ENCODE measurements around the gene MT1X. TPM values are rescaled to one million over a fixed set of nuclear protein-coding genes. Genes with fewer than 3 reads are reported as not detected.

The MT1X gene
- total RNA-seq, 1 experiment from 2014 or later = 74.3 TPM

GRCh38 chr16:56722200-56722842, 40.1 kb downstream of the MT1X start:
- Histone ChIP-seq H3K36me3 (ENCODE audit: insufficient read depth, low read length, poor library complexity, severe bottlenecking) (no peaks in the 10 kb centered on the region), H3K4me3 (ENCODE audit: low read depth, low read length, poor library complexity, severe bottlenecking) (no peak overlapping the region), H3K27ac (ENCODE audit: low read depth, low read length, poor library complexity, severe bottlenecking) (no peak overlapping the region), H3K9me3 (ENCODE audit: low read depth, low read length, poor library complexity, severe bottlenecking) (no peaks in the 10 kb centered on the region), H3K4me1 (ENCODE audit: insufficient read depth, low read length, poor library complexity, severe bottlenecking) (no peaks in the 10 kb centered on the region), H3K27me3 (replicated peaks; ENCODE audit: insufficient read depth, low read depth, low read length, poor library complexity) (no peaks in the 10 kb centered on the region)
- BruUV-seq (replicated peaks) = no TSS peak
- no peak for DNase-seq (ENCODE audit: low spot score)
- TF ChIP-seq EZH2 (IDR thresholded peaks at IDR 0.05; ENCODE audit: borderline replicate concordance, low read depth, low read length, poor library complexity, severe bottlenecking) = no peak
- TF ChIP-seq CTCF (conservative IDR thresholded peaks at IDR 0.05; ENCODE audit: low read depth, low read length) = no peak
- POLR2A ChIA-PET (ENCODE audit: low non-redundant PET) = no interaction called here
- intact Hi-C loops (cut with micrococcal nuclease; ENCODE audit: unreplicated experiment) = no loop called here
- CTCF ChIA-PET = no interaction called here

- TF ChIP-seq CTCF (conservative IDR thresholded peaks at IDR 0.05; ENCODE audit: low read depth, low read length) = no peak
- no peak for TF ChIP-seq EZH2 (IDR thresholded peaks at IDR 0.05; ENCODE audit: borderline replicate concordance, low read depth, low read length, poor library complexity, severe bottlenecking)
- no peak overlapping the region for H3K27ac ChIP-seq (ENCODE audit: low read depth, low read length, poor library complexity, severe bottlenecking)
- POLR2A ChIA-PET (ENCODE audit: low non-redundant PET) = no interaction called here
- H3K4me3 ChIP-seq (ENCODE audit: low read depth, low read length, poor library complexity, severe bottlenecking) = no peak overlapping the region
- H3K27me3 ChIP-seq (replicated peaks; ENCODE audit: insufficient read depth, low read depth, low read length, poor library complexity) = no peaks in the 10 kb centered on the region
- no peaks in the 10 kb centered on the region for H3K36me3 ChIP-seq (ENCODE audit: insufficient read depth, low read length, poor library complexity, severe bottlenecking)
- intact Hi-C loops (cut with micrococcal nuclease; ENCODE audit: unreplicated experiment) = no loop called here
- H3K4me1 ChIP-seq (ENCODE audit: insufficient read depth, low read length, poor library complexity, severe bottlenecking) = peaks cover 2% of the 10 kb centered on the region
- no peak for DNase-seq (ENCODE audit: low spot score)
- H3K9me3 ChIP-seq (ENCODE audit: low read depth, low read length, poor library complexity, severe bottlenecking) = no peaks in the 10 kb centered on the region
- no TSS peak for BruUV-seq (replicated peaks)
- CTCF ChIA-PET = no interaction called here
Measured at GRCh38 chr16:56724191-56724590, 41.9 kb downstream of the MT1X start.

- H3K9me3 ChIP-seq (ENCODE audit: low read depth, low read length, poor library complexity, severe bottlenecking) = no peaks in the 10 kb centered on the region
- DNase-seq (ENCODE audit: low spot score) = no peak
- no peaks in the 10 kb centered on the region for H3K27me3 ChIP-seq (replicated peaks; ENCODE audit: insufficient read depth, low read depth, low read length, poor library complexity)
- peaks cover 14% of the 10 kb centered on the region for H3K4me1 ChIP-seq (ENCODE audit: insufficient read depth, low read length, poor library complexity, severe bottlenecking)
- no peak overlapping the region for H3K4me3 ChIP-seq (ENCODE audit: low read depth, low read length, poor library complexity, severe bottlenecking)
- CTCF ChIA-PET = no interaction called here
- no TSS peak for BruUV-seq (replicated peaks)
- TF ChIP-seq EZH2 (IDR thresholded peaks at IDR 0.05; ENCODE audit: borderline replicate concordance, low read depth, low read length, poor library complexity, severe bottlenecking) (no peak), CTCF (conservative IDR thresholded peaks at IDR 0.05; ENCODE audit: low read depth, low read length) (no peak)
- H3K27ac ChIP-seq (ENCODE audit: low read depth, low read length, poor library complexity, severe bottlenecking) = no peak overlapping the region
- POLR2A ChIA-PET (ENCODE audit: low non-redundant PET) = no interaction called here
- intact Hi-C loops (cut with micrococcal nuclease; ENCODE audit: unreplicated experiment) = no loop called here
- no peaks in the 10 kb centered on the region for H3K36me3 ChIP-seq (ENCODE audit: insufficient read depth, low read length, poor library complexity, severe bottlenecking)
Measured at GRCh38 chr16:56726283-56726682, 44.0 kb downstream of the MT1X start.
